Amygdala (tissue), 56 donors: ENCODE results near the gene SDK2.
"Not testable (repeated sequence)": the region's sequence is repeated elsewhere in the genome, so short reads cannot be mapped to it uniquely, and the experiment has no call there.

Experiments
- DNase-seq, 56 donors: peaks; one replicate each; lab custom pipeline; 2025; lab: John Stamatoyannopoulos, UW

Gene SDK2

GRCh38 chr17:73494950-73495349, 149.3 kb downstream of the SDK2 start:
- no peak for DNase-seq

- DNase-seq = no peak
Measured at GRCh38 chr17:73493956-73494926, 150.0 kb downstream of the SDK2 start.

GRCh38 chr17:73492821-73493814, 151.1 kb downstream of the SDK2 start:
- peak in 1 of 56 donors; percentile 19 for DNase-seq

GRCh38 chr17:73492125-73492820, 152.0 kb downstream of the SDK2 start:
- DNase-seq = no peak

GRCh38 chr17:73491648-73492047, 152.6 kb downstream of the SDK2 start:
- no peak for DNase-seq

GRCh38 chr17:73490851-73491250, 153.4 kb downstream of the SDK2 start:
- DNase-seq = no peak

GRCh38 chr17:73489991-73490390, 154.3 kb downstream of the SDK2 start:
- no peak for DNase-seq

- DNase-seq = no peak
Measured at GRCh38 chr17:73489333-73489732, 154.9 kb downstream of the SDK2 start.

GRCh38 chr17:73485130-73485529, 159.1 kb downstream of the SDK2 start:
- no peak for DNase-seq

GRCh38 chr17:73482894-73483293, 161.4 kb downstream of the SDK2 start:
- DNase-seq = no peak

GRCh38 chr17:73482251-73482716, 162.0 kb downstream of the SDK2 start:
- no peak for DNase-seq

- no peak for DNase-seq
Measured at GRCh38 chr17:73481676-73482075, 162.6 kb downstream of the SDK2 start.

GRCh38 chr17:73480740-73481139, 163.5 kb downstream of the SDK2 start:
- peak in 2 of 56 donors; percentile 14 to 32 for DNase-seq

- no peak for DNase-seq
Measured at GRCh38 chr17:73478768-73479424, 165.3 kb downstream of the SDK2 start.

GRCh38 chr17:73478334-73478733, 165.9 kb downstream of the SDK2 start:
- no peak for DNase-seq

- peak in 9 of 56 donors; percentile 4 to 68 (median 11) for DNase-seq
Measured at GRCh38 chr17:73476890-73477350, 167.3 kb downstream of the SDK2 start.

- peak in 8 of 56 donors; percentile 5 to 72 (median 10) for DNase-seq
Measured at GRCh38 chr17:73474370-73474988, 169.8 kb downstream of the SDK2 start.

- not testable (repeated sequence) for DNase-seq
Measured at GRCh38 chr17:73472715-73473114, 171.5 kb downstream of the SDK2 start.

GRCh38 chr17:73471924-73472323, 172.3 kb downstream of the SDK2 start:
- DNase-seq = no peak
